Large intestine (tissue), 12 donors: ENCODE measurements around the gene MED14. TPM values are rescaled to one million over a fixed set of nuclear protein-coding genes. Genes with fewer than 3 reads are reported as not detected.
A peak's percentile ranks its signal among the peaks of the same experiment; 100 is the strongest.
"Not testable (repeated sequence)": the region's sequence is repeated elsewhere in the genome, so short reads cannot be mapped to it uniquely, and the experiment has no call there.

Experiments used
- DNase-seq, 2 donors: peaks; one replicate each; pipeline versions ENCODE4 v3.0.0 to v3.0.0-alpha.2; 2013
- H3K27ac ChIP-seq: one replicate; pipeline ENCODE4 v1.5.1; 2013; ENCODE audit warnings: low read length
- H3K27me3 ChIP-seq: 2 replicates; pipeline ENCODE4 v1.6.1; 2013; ENCODE audit warnings: low read length; ENCODE audit not compliant: control insufficient read depth, insufficient read depth
- H3K36me3 ChIP-seq: 2 replicates; pipeline ENCODE4 v1.6.1; 2013; ENCODE audit warnings: low read length; ENCODE audit not compliant: control insufficient read depth, insufficient read depth
- H3K4me1 ChIP-seq: one replicate; pipeline ENCODE4 v1.6.1; 2013; ENCODE audit warnings: low read length; ENCODE audit not compliant: control insufficient read depth, insufficient read depth
- H3K4me3 ChIP-seq: one replicate; pipeline ENCODE4 v1.5.1; 2013; ENCODE audit warnings: low read length
- H3K9me3 ChIP-seq: one replicate; pipeline ENCODE4 v1.6.1; 2013; ENCODE audit warnings: mild to moderate bottlenecking, low read depth, low read length, moderate library complexity; ENCODE audit not compliant: control insufficient read depth
- WGBS: methylation state at CpG from one replicate; pipeline ENCODE4 v1.1.5; 2013; ENCODE audit warnings: low lambda C conversion rate; ENCODE audit not compliant: insufficient coverage; 5-methylcytosine and 5-hydroxymethylcytosine counted together
- long read RNA-seq, 11 donors: transcript quantifications; one replicate each; lab custom pipeline, GENCODE V29; 2026
- polyA plus RNA-seq: library from polyadenylated mRNA; unstranded; fragments of 120-200 nt; gene quantifications from one replicate; pipeline ENCODE4 v1.2.1, GENCODE V29; 2013

Gene MED14
- polyA plus RNA-seq, result 69.1 TPM
- long read RNA-seq, donor 1, result 0 reads
- long read RNA-seq, donor 2, full-length matches to known transcripts, result 3 of 3 reads
- long read RNA-seq, donor 2, partial matches to known transcripts, result 0 of 3 reads
- long read RNA-seq, donor 2, other reads (novel, unspliced or antisense), result 0 of 3 reads
- long read RNA-seq, donor 3, partial matches to known transcripts, result 24 of 35 reads
- long read RNA-seq, donor 3, other reads (novel, unspliced or antisense), result 7 of 35 reads
- long read RNA-seq, donor 4, full-length matches to known transcripts, result 1 of 1 reads
- long read RNA-seq, donor 4, partial matches to known transcripts, result 0 of 1 reads
- long read RNA-seq, donor 4, other reads (novel, unspliced or antisense), result 0 of 1 reads
- long read RNA-seq, donor 5, result 0 reads
- long read RNA-seq, donor 6, partial matches to known transcripts, result 5 of 8 reads
- long read RNA-seq, donor 6, other reads (novel, unspliced or antisense), result 0 of 8 reads
- long read RNA-seq, donor 7, result 0 reads
- long read RNA-seq, donor 8, full-length matches to known transcripts, result 2 of 8 reads
- long read RNA-seq, donor 8, partial matches to known transcripts, result 6 of 8 reads
- long read RNA-seq, donor 8, other reads (novel, unspliced or antisense), result 0 of 8 reads
- long read RNA-seq, donor 9, result 0 reads
- long read RNA-seq, donor 10, full-length matches to known transcripts, result 5 of 20 reads
- long read RNA-seq, donor 10, partial matches to known transcripts, result 15 of 20 reads
- long read RNA-seq, donor 10, other reads (novel, unspliced or antisense), result 0 of 20 reads
- long read RNA-seq, donor 11, partial matches to known transcripts, result 6 of 6 reads
- long read RNA-seq, donor 11, other reads (novel, unspliced or antisense), result 0 of 6 reads

- Histone ChIP-seq H3K4me1 (peaks cover 3% of the 10 kb centered on the region), H3K9me3 (no peaks in the 10 kb centered on the region)
Observed at GRCh38 chrX:40735325-40736169, at the start of gene MED14. TSS of gene MED14 (minus strand) at chrX:40735542. CDS start at chrX:40735412, 130 bp downstream.

GRCh38 chrX:40784516-40785151 lies 49.3 kb upstream of the MED14 start:
- WGBS, result no CpG with 5 or more reads among the region's 4 CpGs
- H3K27me3 ChIP-seq, result no peaks in the 10 kb centered on the region
- H3K36me3 ChIP-seq, result no peaks in the 10 kb centered on the region
- H3K4me1 ChIP-seq, result no peaks in the 10 kb centered on the region
- no peak overlapping the region for H3K4me3 ChIP-seq
- peak in 1 of 2 donors; percentile 20 for DNase-seq
- H3K27ac ChIP-seq, result no peak overlapping the region
- no peaks in the 10 kb centered on the region for H3K9me3 ChIP-seq

More at GRCh38 chrX:40735325-40736169, at the start of gene MED14:
- H3K36me3 ChIP-seq, result no peaks in the 10 kb centered on the region
- WGBS, result no CpG with 5 or more reads among the region's 88 CpGs
- DNase-seq, result peak; percentile 91 to 93
- H3K4me3 ChIP-seq, result peak within 1 kb of the TSS; percentile 67
- no peaks in the 10 kb centered on the region for H3K27me3 ChIP-seq
- peak within 1 kb of the TSS; percentile 98 for H3K27ac ChIP-seq

- H3K4me3 ChIP-seq, H3K4me1 ChIP-seq, H3K27ac ChIP-seq, DNase-seq, H3K36me3 ChIP-seq, H3K27me3 ChIP-seq, H3K9me3 ChIP-seq: not testable (repeated sequence)
- whole genome bisulfite sequencing, result 100% methylated on average over 1 of the region's 11 CpGs
Observed at GRCh38 chrX:40782644-40783259, 47.4 kb upstream of the MED14 start.

- 0% methylated on average over 1 of the region's 2 CpGs for WGBS
- Histone ChIP-seq H3K27ac (no peak overlapping the region), H3K9me3 (no peaks in the 10 kb centered on the region), H3K27me3 (no peaks in the 10 kb centered on the region), H3K36me3 (no peaks in the 10 kb centered on the region), H3K4me3 (no peak overlapping the region), H3K4me1 (no peaks in the 10 kb centered on the region)
- DNase-seq, result no peak
Observed at GRCh38 chrX:40780951-40781350, 45.6 kb upstream of the MED14 start.

- Histone ChIP-seq H3K27me3 (no peaks in the 10 kb centered on the region), H3K27ac (no peak overlapping the region), H3K36me3 (no peaks in the 10 kb centered on the region), H3K4me1 (no peaks in the 10 kb centered on the region), H3K9me3 (no peaks in the 10 kb centered on the region), H3K4me3 (no peak overlapping the region)
- no CpG with 5 or more reads among the region's 6 CpGs for WGBS
- no peak for DNase-seq
Observed at GRCh38 chrX:40780082-40780481, 44.7 kb upstream of the MED14 start.

- H3K27me3 ChIP-seq, result no peaks in the 10 kb centered on the region
- no peak overlapping the region for H3K27ac ChIP-seq
- no peak overlapping the region for H3K4me3 ChIP-seq
- no peaks in the 10 kb centered on the region for H3K36me3 ChIP-seq
- H3K4me1 ChIP-seq, result no peaks in the 10 kb centered on the region
- H3K9me3 ChIP-seq, result no peaks in the 10 kb centered on the region
- DNase-seq, result no peak
- no CpG with 5 or more reads among the region's 4 CpGs for WGBS
Observed at GRCh38 chrX:40778861-40779575, 43.7 kb upstream of the MED14 start.

GRCh38 chrX:40773809-40774208 lies 38.5 kb upstream of the MED14 start:
- WGBS, result no CpG with 5 or more reads among the region's 3 CpGs
- no peak for DNase-seq
- no peak overlapping the region for H3K27ac ChIP-seq
- H3K27me3 ChIP-seq, result no peaks in the 10 kb centered on the region
- no peaks in the 10 kb centered on the region for H3K4me1 ChIP-seq
- H3K9me3 ChIP-seq, result no peaks in the 10 kb centered on the region
- H3K4me3 ChIP-seq, result no peak overlapping the region
- no peaks in the 10 kb centered on the region for H3K36me3 ChIP-seq

- WGBS, result no CpG with 5 or more reads among the region's 7 CpGs
- no peak for DNase-seq
- H3K27ac ChIP-seq, result no peak overlapping the region
- no peaks in the 10 kb centered on the region for H3K27me3 ChIP-seq
- H3K4me1 ChIP-seq, result no peaks in the 10 kb centered on the region
- H3K36me3 ChIP-seq, result no peaks in the 10 kb centered on the region
- no peak overlapping the region for H3K4me3 ChIP-seq
- H3K9me3 ChIP-seq, result no peaks in the 10 kb centered on the region
Observed at GRCh38 chrX:40773188-40773587, 37.8 kb upstream of the MED14 start.

- Histone ChIP-seq H3K4me1 (no peaks in the 10 kb centered on the region), H3K9me3 (no peaks in the 10 kb centered on the region), H3K27ac (no peak overlapping the region), H3K27me3 (no peaks in the 10 kb centered on the region), H3K36me3 (no peaks in the 10 kb centered on the region), H3K4me3 (no peak overlapping the region)
- no peak for DNase-seq
- no CpG with 5 or more reads among the region's 2 CpGs for WGBS
Observed at GRCh38 chrX:40772290-40772689, 36.9 kb upstream of the MED14 start.
